Loucy (cell line): ENCODE data around the gene LRRN4CL.
"Not testable (repeated sequence)": the region's sequence is repeated elsewhere in the genome, so short reads cannot be mapped to it uniquely, and the experiment has no call there.

ENCODE experiments used
- H2AFZ ChIP-seq: fragments of 200-600 bp; sonication (generic); 2 replicates; pipeline ENCODE4 v1.6.0; 2016; ENCODE audit warnings: antibody characterized with exemption, mild to moderate bottlenecking, low read length, moderate library complexity
- H3F3A ChIP-seq: fragments of 200-600 bp; 2 replicates; pipeline ENCODE4 v1.6.0; 2016; ENCODE audit warnings: antibody characterized with exemption, low read depth, mild to moderate bottlenecking
- H3K27me3 ChIP-seq: fragments of 200-600 bp; sonication (generic); 2 replicates; pipeline ENCODE4 v1.6.1; 2014; ENCODE audit warnings: low read length, mild to moderate bottlenecking; ENCODE audit not compliant: insufficient read depth, poor library complexity, severe bottlenecking
- H3K36me3 ChIP-seq: fragments of 200-600 bp; sonication (generic); 2 replicates; pipeline ENCODE4 v1.6.1; 2016; ENCODE audit warnings: low read length; ENCODE audit not compliant: insufficient read depth
- H3K4me1 ChIP-seq: fragments of 200-600 bp; sonication (generic); 2 replicates; pipeline ENCODE4 v1.5.1; 2014; ENCODE audit warnings: low read length, mild to moderate bottlenecking; ENCODE audit not compliant: insufficient read depth, poor library complexity, severe bottlenecking
- H3K4me2 ChIP-seq: fragments of 200-600 bp; sonication (generic); 2 replicates; pipeline ENCODE4 v1.6.0; 2014; ENCODE audit warnings: antibody characterized with exemption, low read length, low read depth, mild to moderate bottlenecking; ENCODE audit not compliant: poor library complexity, severe bottlenecking
- H3K4me3 ChIP-seq: fragments of 200-600 bp; sonication (generic); 2 replicates; pipeline ENCODE4 v1.5.1; 2014; ENCODE audit warnings: low read length, mild to moderate bottlenecking, mixed read lengths; ENCODE audit not compliant: poor library complexity, severe bottlenecking
- H3K79me2 ChIP-seq: fragments of 200-600 bp; sonication (generic); 2 replicates; pipeline ENCODE4 v1.6.1; 2014; ENCODE audit warnings: low read length; ENCODE audit not compliant: insufficient read depth
- H3K9ac ChIP-seq: fragments of 200-600 bp; sonication (generic); 2 replicates; pipeline ENCODE4 v1.6.0; 2014; ENCODE audit warnings: mild to moderate bottlenecking, low read depth, low read length, moderate library complexity; ENCODE audit not compliant: poor library complexity, severe bottlenecking
- H3K9me2 ChIP-seq: fragments of 200-600 bp; sonication (generic); replicated peaks from 2 replicates; pipeline ENCODE4 v1.6.1; 2016; ENCODE audit warnings: low read depth, low read length, mixed read lengths
- H3K9me3 ChIP-seq: fragments of 200-600 bp; sonication (generic); 2 replicates; pipeline ENCODE4 v1.6.1; 2014; ENCODE audit warnings: mild to moderate bottlenecking, antibody characterized with exemption, low read length, low read depth; ENCODE audit not compliant: insufficient read depth
- H4K20me1 ChIP-seq: fragments of 200-600 bp; sonication (generic); 2 replicates; pipeline ENCODE4 v1.6.0; 2014; ENCODE audit warnings: antibody characterized with exemption, low read length, mild to moderate bottlenecking; ENCODE audit not compliant: insufficient read depth, poor library complexity, severe bottlenecking
- EZH2phosphoT487 ChIP-seq: fragments of 200-600 bp; IDR thresholded peaks from 2 replicates; pipeline ENCODE4 v1.6.1; 2018; ENCODE audit warnings: antibody characterized with exemption, mild to moderate bottlenecking, moderate library complexity, borderline replicate concordance
- TF ChIP-seq, protein P1 (sequence below): fragments of 200-600 bp; sonication (generic); conservative IDR thresholded peaks from 2 replicates; pipeline ENCODE4 v1.5.1; 2014; ENCODE audit warnings: mild to moderate bottlenecking, antibody characterized with exemption, low read length

The LRRN4CL gene

GRCh38 chr11:62705413-62705812 is 16.1 kb upstream of the LRRN4CL start:
- Histone ChIP-seq H3K4me3 (peak overlapping the region; percentile 73), H3K27me3 (no peaks in the 10 kb centered on the region), H3K4me2 (peak overlapping the region; percentile 86), H3K9ac (peak overlapping the region; percentile 72), H4K20me1 (peaks cover 5% of the 10 kb centered on the region), H3K36me3 (peaks cover 31% of the 10 kb centered on the region), H3K9me3 (no peaks in the 10 kb centered on the region), H2AFZ (no peak overlapping the region), H3F3A (peaks cover 6% of the 10 kb centered on the region), H3K9me2 (no peaks in the 10 kb centered on the region), H3K79me2 (no peaks in the 10 kb centered on the region), H3K4me1 (peaks cover 13% of the 10 kb centered on the region)
- TF ChIP-seq, protein P1, sequence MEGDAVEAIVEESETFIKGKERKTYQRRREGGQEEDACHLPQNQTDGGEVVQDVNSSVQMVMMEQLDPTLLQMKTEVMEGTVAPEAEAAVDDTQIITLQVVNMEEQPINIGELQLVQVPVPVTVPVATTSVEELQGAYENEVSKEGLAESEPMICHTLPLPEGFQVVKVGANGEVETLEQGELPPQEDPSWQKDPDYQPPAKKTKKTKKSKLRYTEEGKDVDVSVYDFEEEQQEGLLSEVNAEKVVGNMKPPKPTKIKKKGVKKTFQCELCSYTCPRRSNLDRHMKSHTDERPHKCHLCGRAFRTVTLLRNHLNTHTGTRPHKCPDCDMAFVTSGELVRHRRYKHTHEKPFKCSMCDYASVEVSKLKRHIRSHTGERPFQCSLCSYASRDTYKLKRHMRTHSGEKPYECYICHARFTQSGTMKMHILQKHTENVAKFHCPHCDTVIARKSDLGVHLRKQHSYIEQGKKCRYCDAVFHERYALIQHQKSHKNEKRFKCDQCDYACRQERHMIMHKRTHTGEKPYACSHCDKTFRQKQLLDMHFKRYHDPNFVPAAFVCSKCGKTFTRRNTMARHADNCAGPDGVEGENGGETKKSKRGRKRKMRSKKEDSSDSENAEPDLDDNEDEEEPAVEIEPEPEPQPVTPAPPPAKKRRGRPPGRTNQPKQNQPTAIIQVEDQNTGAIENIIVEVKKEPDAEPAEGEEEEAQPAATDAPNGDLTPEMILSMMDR, result no peak
- TF ChIP-seq EZH2phosphoT487, result no peak

- not testable (repeated sequence) for H2AFZ ChIP-seq, H3K9me2 ChIP-seq, H3K9ac ChIP-seq, H3K79me2 ChIP-seq, H3K4me3 ChIP-seq, H4K20me1 ChIP-seq, H3K9me3 ChIP-seq, H3F3A ChIP-seq, H3K4me2 ChIP-seq, H3K27me3 ChIP-seq
- Histone ChIP-seq H3K36me3 (peaks cover 19% of the 10 kb centered on the region; the same call in 1 of the 2 replicates), H3K4me1 (peaks cover 13% of the 10 kb centered on the region)
Measured at GRCh38 chr11:62703921-62704320, 14.6 kb upstream of the LRRN4CL start.

DNA sequence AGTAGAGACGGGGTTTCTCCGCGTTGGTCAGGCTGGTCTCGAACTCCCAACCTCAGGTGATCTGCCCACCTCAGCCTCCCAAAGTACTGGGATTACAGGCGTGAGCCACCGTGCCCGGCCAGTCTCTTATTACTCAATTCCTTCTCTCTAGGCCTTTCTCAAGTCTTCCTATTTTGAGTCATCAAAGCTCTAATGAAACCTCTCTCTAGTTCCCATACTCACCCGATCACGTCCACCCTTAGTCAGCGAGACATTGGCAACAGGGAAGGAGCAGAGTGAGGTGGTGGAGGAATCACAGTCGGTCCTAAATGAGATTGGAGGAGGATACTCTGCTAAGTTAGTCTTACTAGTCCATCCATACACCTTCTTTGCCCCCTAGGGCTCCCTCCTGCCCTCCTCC is 12.9 kb upstream of the LRRN4CL start:
- Histone ChIP-seq H4K20me1 (peaks cover 5% of the 10 kb centered on the region), H3K36me3 (peaks cover 4% of the 10 kb centered on the region; the same call in 1 of the 2 replicates), H3K9ac (no peak overlapping the region), H2AFZ (no peak overlapping the region), H3K9me2 (no peaks in the 10 kb centered on the region), H3K4me3 (no peak overlapping the region), H3K27me3 (no peaks in the 10 kb centered on the region), H3K9me3 (no peaks in the 10 kb centered on the region), H3K4me1 (peaks cover 13% of the 10 kb centered on the region), H3F3A (peaks cover 6% of the 10 kb centered on the region), H3K79me2 (no peaks in the 10 kb centered on the region), H3K4me2 (no peak overlapping the region)
- no peak for TF ChIP-seq EZH2phosphoT487
- TF ChIP-seq, protein P1, result no peak

GRCh38 chr11:62694455-62695167 is 5.3 kb upstream of the LRRN4CL start:
- Histone ChIP-seq H3K27me3 (no peaks in the 10 kb centered on the region), H3K79me2 (no peaks in the 10 kb centered on the region), H3K4me2 (no peak overlapping the region), H3K9me3 (no peaks in the 10 kb centered on the region), H3K4me3 (no peak overlapping the region), H4K20me1 (no peaks in the 10 kb centered on the region), H3K36me3 (peaks cover 44% of the 10 kb centered on the region; the same call in 1 of the 2 replicates), H3K4me1 (no peaks in the 10 kb centered on the region), H3F3A (no peaks in the 10 kb centered on the region), H3K9ac (no peak overlapping the region), H3K9me2 (no peaks in the 10 kb centered on the region), H2AFZ (no peak overlapping the region)
- TF ChIP-seq EZH2phosphoT487, result no peak
- TF ChIP-seq, protein P1, result peak; percentile 91

DNA sequence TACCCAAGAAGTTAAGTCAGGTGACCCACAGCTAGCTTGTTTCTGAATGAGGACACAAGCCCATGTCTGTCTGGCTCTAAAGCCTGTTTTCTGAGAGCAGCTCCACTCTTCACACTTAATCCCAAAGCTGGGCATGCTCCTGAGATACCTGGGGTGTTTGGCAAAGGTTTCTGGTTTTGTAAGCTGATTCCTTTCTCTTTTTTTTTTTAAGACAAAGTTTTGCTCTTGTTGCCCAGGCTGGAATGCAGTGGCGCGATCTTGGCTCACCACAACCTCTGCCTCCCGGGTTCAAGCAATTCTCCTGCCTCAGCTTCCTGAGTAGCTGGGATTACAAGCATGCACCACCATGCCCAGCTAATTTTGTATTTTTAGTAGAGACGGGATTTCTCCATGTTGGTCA is 4.3 kb upstream of the LRRN4CL start:
- H3K4me1 ChIP-seq, H3K9me3 ChIP-seq, H3K9me2 ChIP-seq, H2AFZ ChIP-seq, H3F3A ChIP-seq, H4K20me1 ChIP-seq, H3K4me3 ChIP-seq, H3K79me2 ChIP-seq, H3K9ac ChIP-seq, H3K27me3 ChIP-seq, H3K4me2 ChIP-seq: not testable (repeated sequence)
- peaks cover 44% of the 10 kb centered on the region; the same call in 1 of the 2 replicates for H3K36me3 ChIP-seq
